ENCODE data around the gene USP16.
"Not testable (repeated sequence)": the region's sequence is repeated elsewhere in the genome, so short reads cannot be mapped to it uniquely, and the experiment has no call there.

The USP16 gene

GRCh38 chr21:29024474-29025327, at the start of gene USP16:
TSS of gene USP16 (plus strand) at chr21:29024668. CDS start at chr21:29027914, 3,246 bp downstream.
- DNase-seq, result peak; percentile 91

DNA sequence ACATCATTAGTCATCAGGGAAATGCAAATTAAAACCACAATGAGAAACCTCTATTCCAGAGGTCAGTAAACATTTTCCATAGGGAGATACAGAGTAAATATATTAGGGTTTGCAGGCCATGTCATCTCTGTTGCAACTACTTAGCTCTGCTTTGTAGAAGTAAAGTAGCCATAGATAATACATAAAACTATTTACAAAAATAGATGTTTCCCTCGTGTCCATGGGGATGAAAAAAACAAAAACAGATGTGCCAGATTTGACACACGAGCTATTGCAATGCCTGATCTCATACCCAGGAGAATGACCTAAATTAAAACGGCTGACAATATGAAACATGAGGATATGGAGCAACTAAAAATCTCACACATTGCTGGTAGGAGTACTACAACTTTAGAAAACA, 49.1 kb upstream of the USP16 start:
- no peak for DNase-seq

- no peak for DNase-seq
These were observed 45.4 kb upstream of the USP16 start for GRCh38 chr21:28979092-28979491.

- no peak for DNase-seq
These were observed 41.8 kb upstream of the USP16 start for GRCh38 chr21:28982637-28983036.

- no peak for DNase-seq
These were observed 37.8 kb upstream of the USP16 start for GRCh38 chr21:28986677-28987076.

GRCh38 chr21:28988146-28988545, 36.3 kb upstream of the USP16 start:
- DNase-seq, result not testable (repeated sequence)

- DNase-seq, result peak; percentile 5
These were observed 32.5 kb upstream of the USP16 start for GRCh38 chr21:28991861-28992525.

GRCh38 chr21:28992526-28993292, 31.8 kb upstream of the USP16 start, which contains the start of gene LTN1:
TSS of gene LTN1 (minus strand) at chr21:28992877. CDS start at chr21:28992805, 72 bp downstream.
- peak; percentile 98 for DNase-seq

GRCh38 chr21:28993293-28993629, 31.2 kb upstream of the USP16 start:
- no peak for DNase-seq

DNA sequence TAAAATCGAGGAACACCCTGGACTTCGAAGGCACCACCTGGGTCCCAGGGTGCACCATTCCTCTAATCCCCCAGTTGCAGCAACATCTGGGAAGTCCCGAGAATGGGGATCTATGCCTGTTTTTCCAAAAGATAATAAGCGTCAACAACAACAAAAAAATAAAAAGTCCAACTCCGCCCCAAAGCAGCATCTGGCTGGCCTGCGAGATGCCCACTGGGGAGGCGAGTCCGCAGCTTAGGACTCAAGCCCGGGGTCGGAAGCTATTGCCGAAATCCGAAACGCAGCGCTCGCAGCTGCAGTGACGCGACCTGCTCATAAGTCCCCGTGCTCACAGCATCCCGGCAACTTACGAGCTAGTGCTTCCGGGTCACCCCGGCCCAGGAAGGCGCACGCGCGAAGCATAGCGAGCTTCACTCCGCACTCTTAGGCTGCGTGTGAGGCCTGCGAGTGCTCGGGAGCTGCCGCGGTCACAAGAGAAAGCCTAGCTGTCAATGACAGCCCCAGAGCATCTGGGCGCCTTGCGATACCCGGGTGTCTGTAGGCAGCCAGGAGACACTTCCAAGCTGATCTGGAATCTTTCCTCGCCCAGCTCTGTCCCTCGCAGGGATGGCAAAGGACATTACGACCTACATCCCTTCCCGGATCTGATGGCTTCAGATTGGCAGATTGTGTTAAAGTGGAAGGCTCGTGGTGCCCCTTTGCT, 21.9 kb upstream of the USP16 start:
- DNase-seq, result peak; percentile 92

GRCh38 chr21:29005696-29006095, 18.8 kb upstream of the USP16 start:
- no peak for DNase-seq

GRCh38 chr21:29007135-29007534, 17.3 kb upstream of the USP16 start:
- no peak for DNase-seq

- no peak for DNase-seq
These were observed 16.7 kb upstream of the USP16 start for GRCh38 chr21:29007810-29008209.

DNA sequence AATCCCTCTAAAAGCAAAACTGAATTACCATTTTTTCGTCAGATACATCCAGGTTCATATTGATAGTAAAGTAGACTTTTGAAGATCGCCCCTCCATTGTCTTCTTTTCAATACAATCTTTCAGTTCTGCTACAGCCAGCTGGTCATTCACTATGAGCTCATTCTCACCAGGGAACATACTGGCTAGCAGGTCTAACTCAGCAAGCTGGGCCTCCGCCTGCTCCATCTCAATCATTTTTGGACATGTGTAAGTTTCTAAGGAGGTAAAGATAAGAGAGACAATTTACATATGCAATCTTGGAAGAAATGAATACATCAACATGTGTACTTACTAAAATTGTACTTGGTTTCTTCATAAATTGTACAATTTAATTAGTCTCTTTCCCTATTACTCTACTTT, 16.1 kb upstream of the USP16 start:
- DNase-seq, result no peak

DNA sequence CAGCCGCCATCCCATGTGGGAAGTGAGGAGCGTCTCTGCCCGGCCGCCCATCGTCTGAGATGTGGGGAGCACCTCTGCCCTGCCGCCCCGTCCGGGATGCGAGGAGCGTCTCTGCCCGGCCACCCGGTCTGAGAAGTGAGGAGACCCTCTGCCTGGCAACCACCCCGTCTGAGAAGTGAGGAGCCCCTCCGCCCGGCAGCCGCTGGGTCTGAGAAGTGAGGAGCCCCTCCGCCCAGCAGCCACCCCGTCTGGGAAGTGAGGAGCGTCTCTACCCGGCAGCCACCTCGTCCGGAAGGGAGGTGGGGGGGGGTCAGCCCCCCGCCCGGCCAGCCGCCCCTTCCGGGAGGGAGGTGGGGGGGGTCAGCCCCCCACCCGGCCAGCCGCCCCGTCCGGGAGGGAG, 13.2 kb upstream of the USP16 start:
- DNase-seq, result not testable (repeated sequence)

GRCh38 chr21:29017639-29018237, 6.7 kb upstream of the USP16 start:
- no peak for DNase-seq

GRCh38 chr21:29018540-29018939, 5.9 kb upstream of the USP16 start:
- DNase-seq, result no peak

DNA sequence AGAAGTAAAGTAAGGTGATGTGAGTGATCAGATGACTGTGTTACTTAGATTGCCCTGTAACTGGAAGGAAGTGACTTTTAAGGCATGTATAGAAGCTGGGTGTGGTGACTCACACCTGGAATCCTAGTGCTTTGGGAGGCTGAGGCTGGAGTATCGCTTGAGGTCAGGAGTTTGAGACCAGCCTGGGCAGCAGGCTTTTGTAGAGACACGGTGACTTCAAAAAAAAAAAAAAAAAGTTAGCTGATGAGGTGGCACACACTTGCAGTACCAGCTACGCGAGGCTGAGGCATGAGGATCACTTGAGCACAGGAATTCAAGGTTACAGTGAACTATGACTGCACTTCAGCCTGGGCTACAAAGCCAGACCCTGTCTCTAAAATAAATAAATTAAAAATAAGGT, 2.3 kb upstream of the USP16 start:
- DNase-seq, result no peak

- DNase-seq, result no peak
These were observed 853 bp downstream of the USP16 start for GRCh38 chr21:29025328-29025713.

GRCh38 chr21:29029524-29029923, 5.1 kb downstream of the USP16 start:
- no peak for DNase-seq

GRCh38 chr21:29030909-29031308, 6.4 kb downstream of the USP16 start:
- no peak for DNase-seq

- no peak for DNase-seq
These were observed 8.8 kb downstream of the USP16 start for GRCh38 chr21:29033301-29033700.

DNA sequence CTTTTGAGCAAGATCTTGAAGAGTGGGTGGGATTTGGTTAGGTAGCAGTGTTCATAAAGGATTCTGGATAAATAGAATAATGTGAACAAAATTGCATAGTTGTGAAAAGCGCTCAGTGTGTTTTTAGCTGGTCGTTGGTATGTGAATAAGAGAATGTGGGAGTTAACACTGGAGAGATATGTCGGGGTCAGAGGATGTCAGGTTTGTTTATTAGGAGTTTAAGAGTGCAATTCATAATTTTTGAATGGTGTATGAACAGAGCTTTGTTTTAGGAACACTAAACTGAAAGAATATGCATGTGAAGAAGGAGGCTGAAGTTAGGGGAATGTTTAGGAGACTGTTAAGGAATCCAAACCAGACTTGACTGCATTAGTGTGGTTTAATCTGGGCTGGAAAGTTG, 9.4 kb downstream of the USP16 start:
- DNase-seq, result no peak
